Measurements from ENCODE around the gene ACBD7.

Gene ACBD7

GRCh38 chr10:15088428-15089261, at the start of gene ACBD7:
ACBD7 (minus strand) TSS chr10:15088776; CDS start chr10:15088728, 48 bp downstream.
- peak; percentile 84 for DNase-seq

- DNase-seq = no peak
These were observed 49.1 kb upstream of the ACBD7 start for GRCh38 chr10:15137636-15138035.

GRCh38 chr10:15137036-15137359, 48.4 kb upstream of the ACBD7 start:
- no peak for DNase-seq

GRCh38 chr10:15136129-15137035, 47.8 kb upstream of the ACBD7 start:
- no peak for DNase-seq

GRCh38 chr10:15131330-15131729, 42.8 kb upstream of the ACBD7 start:
- DNase-seq = no peak

- no peak for DNase-seq
These were observed 36.3 kb upstream of the ACBD7 start for GRCh38 chr10:15124908-15125307.

GRCh38 chr10:15124190-15124589, 35.6 kb upstream of the ACBD7 start:
- no peak for DNase-seq

GRCh38 chr10:15123749-15124184, 35.2 kb upstream of the ACBD7 start:
- no peak for DNase-seq

GRCh38 chr10:15122477-15123030, 34.0 kb upstream of the ACBD7 start:
- DNase-seq = no peak

GRCh38 chr10:15121707-15122106, 33.1 kb upstream of the ACBD7 start:
- no peak for DNase-seq

GRCh38 chr10:15120523-15120922, 31.9 kb upstream of the ACBD7 start:
- no peak for DNase-seq

GRCh38 chr10:15118615-15119014, 30.0 kb upstream of the ACBD7 start:
- DNase-seq = no peak

- no peak for DNase-seq
These were observed 27.6 kb upstream of the ACBD7 start for GRCh38 chr10:15116225-15116624.

GRCh38 chr10:15113766-15114165, 25.2 kb upstream of the ACBD7 start:
- no peak for DNase-seq

- DNase-seq = no peak
These were observed 24.1 kb upstream of the ACBD7 start for GRCh38 chr10:15112657-15113056.

GRCh38 chr10:15106352-15107013, 17.9 kb upstream of the ACBD7 start:
- DNase-seq = peak; percentile 80

GRCh38 chr10:15103513-15103912, 14.9 kb upstream of the ACBD7 start:
- no peak for DNase-seq

GRCh38 chr10:15099886-15100285, 11.3 kb upstream of the ACBD7 start:
- no peak for DNase-seq

GRCh38 chr10:15097011-15097812, 8.6 kb upstream of the ACBD7 start, which contains the start of gene RPP38:
RPP38 (plus strand) TSS chr10:15097355; CDS start chr10:15103315, 5,960 bp downstream.
- peak; percentile 99 for DNase-seq

GRCh38 chr10:15096661-15097010, 8.1 kb upstream of the ACBD7 start:
- no peak for DNase-seq

- DNase-seq = no peak
These were observed 4.4 kb upstream of the ACBD7 start for GRCh38 chr10:15092855-15093408.

GRCh38 chr10:15091418-15091817, 2.8 kb upstream of the ACBD7 start:
- DNase-seq = no peak
